H1 (cell line): ENCODE results near the gene TBCE. TPM values are rescaled to one million over a fixed set of nuclear protein-coding genes. Genes with fewer than 3 reads are reported as not detected.

Source experiments
- CTCF ChIA-PET: fragments of 300-600 bp; sonication (Branson Sonifier 250); formaldehyde crosslinking; loops from one replicate; lab custom pipeline; 2021; ENCODE audit not compliant: partially characterized antibody; lab: Charles Lee
- POLR2A ChIA-PET: fragments of 300-600 bp; sonication (Branson Sonifier 250); formaldehyde crosslinking; loops from one replicate; lab custom pipeline; 2021; ENCODE audit warnings: inconsistent platforms; ENCODE audit not compliant: partially characterized antibody; lab: Charles Lee
- DNase-seq, 2 experiments: peaks; one replicate each; pipeline versions ENCODE4 v3.0.0 to v3.0.0-alpha.2; 2010 to 2022; ENCODE audit warnings: low spot score in 2 of 2, low read depth in 1 of 2, mixed read lengths in 1 of 2
- FAIRE-seq: peaks from 2 replicates; lab custom pipeline; 2011; peaks lifted over from hg19 to GRCh38; lab: Jason Lieb, UNC
- H2AFZ ChIP-seq: 2 replicates; pipeline ENCODE4 v1.8.1; 2012; ENCODE audit warnings: low read length, inconsistent platforms
- H2AK5ac ChIP-seq: 2 replicates; pipeline ENCODE4 v1.6.1; 2013; ENCODE audit warnings: low read depth, low read length
- H2BK120ac ChIP-seq: replicated peaks from 2 replicates; pipeline ENCODE3; 2013; ENCODE audit warnings: low read depth, low read length, inconsistent platforms
- H2BK12ac ChIP-seq: 2 replicates; pipeline ENCODE4 v1.6.1; 2013; ENCODE audit warnings: low read depth, low read length
- H2BK15ac ChIP-seq: 2 replicates; pipeline ENCODE4 v1.6.1; 2013; ENCODE audit warnings: low read length
- H2BK20ac ChIP-seq: 2 replicates; pipeline ENCODE4 v1.6.1; 2013; ENCODE audit warnings: low read length
- H2BK5ac ChIP-seq: 2 replicates; pipeline ENCODE4 v1.6.1; 2013; ENCODE audit warnings: low read depth, low read length
- H3K14ac ChIP-seq: 2 replicates; pipeline ENCODE4 v1.6.1; 2013; ENCODE audit warnings: inconsistent platforms; ENCODE audit not compliant: insufficient read length
- H3K18ac ChIP-seq: 2 replicates; pipeline ENCODE4 v1.6.1; 2013; ENCODE audit warnings: low read length; ENCODE audit errors: extremely low read depth
- H3K23ac ChIP-seq: 2 replicates; pipeline ENCODE4 v1.6.1; 2013; ENCODE audit warnings: inconsistent platforms; ENCODE audit not compliant: insufficient read length
- H3K23me2 ChIP-seq: 2 replicates; pipeline ENCODE4 v1.6.1; 2013; ENCODE audit warnings: low read depth, low read length
- H3K27ac ChIP-seq: 2 replicates; pipeline ENCODE4 v1.6.1; 2011; ENCODE audit warnings: low read depth, low read length, inconsistent platforms
- H3K27me3 ChIP-seq, 4 experiments: replicated peaks in 1 of 4; 1 replicate in 1 of 4; 2 replicates in 3 of 4; pipeline versions ENCODE4 v1.6.1 to v1.8.1; 2011 to 2013; ENCODE audit warnings: low read length in 3 of 4, mild to moderate bottlenecking in 3 of 4, inconsistent platforms in 2 of 4, mixed read lengths in 2 of 4, moderate library complexity in 1 of 4; ENCODE audit not compliant: control insufficient read depth in 3 of 4, insufficient read depth in 3 of 4; ENCODE audit errors: extremely low read depth in 1 of 4
- H3K36me3 ChIP-seq, 4 experiments: 2 replicates each; pipeline versions ENCODE4 v1.6.1 to v1.8.1; 2011 to 2013; ENCODE audit warnings: mild to moderate bottlenecking in 4 of 4, low read length in 3 of 4, moderate library complexity in 2 of 4, control low read depth in 1 of 4, inconsistent platforms in 1 of 4; ENCODE audit not compliant: insufficient read depth in 4 of 4, control insufficient read depth in 2 of 4
- H3K4ac ChIP-seq: replicated peaks from 2 replicates; pipeline ENCODE3; 2013; ENCODE audit warnings: low read length, low read depth, mixed read lengths, inconsistent platforms; ENCODE audit not compliant: insufficient read length
- H3K4me1 ChIP-seq, 4 experiments: replicated peaks in 1 of 4; 1 replicate in 1 of 4; 2 replicates in 3 of 4; pipeline versions ENCODE4 v1.6.1 to v1.8.1; 2011 to 2013; ENCODE audit warnings: low read length in 3 of 4, inconsistent platforms in 2 of 4, mixed read lengths in 1 of 4; ENCODE audit not compliant: insufficient read depth in 4 of 4, control insufficient read depth in 3 of 4
- H3K4me2 ChIP-seq, 2 experiments: 2 replicates each; pipeline versions ENCODE4 v1.6.1 to v1.8.1; 2011 to 2013; ENCODE audit warnings: low read depth in 2 of 2, low read length in 2 of 2, control low read depth in 1 of 2, inconsistent platforms in 1 of 2, mild to moderate bottlenecking in 1 of 2; ENCODE audit not compliant: insufficient read depth in 1 of 2
- H3K4me3 ChIP-seq, 4 experiments: fragments of 200-600, 300-600 bp in 1 of 4; sonication (generic), shearing (Covaris generic), sonication (Bioruptor Twin) in 1 of 4; 2 replicates each; pipeline versions ENCODE4 v1.5.1 to v1.8.1; 2011 to 2016; ENCODE audit warnings: low read length in 4 of 4, low read depth in 3 of 4, control low read depth in 2 of 4, inconsistent platforms in 2 of 4, mild to moderate bottlenecking in 2 of 4, mixed read lengths in 1 of 4, moderate library complexity in 1 of 4; ENCODE audit not compliant: insufficient read depth in 2 of 4; ENCODE audit errors: extremely low read depth in 1 of 4
- H3K56ac ChIP-seq: replicated peaks from 2 replicates; pipeline ENCODE3; 2013; ENCODE audit warnings: low read depth, mild to moderate bottlenecking, mixed read lengths, low read length, inconsistent platforms; ENCODE audit not compliant: insufficient read length
- H3K79me1 ChIP-seq: 2 replicates; pipeline ENCODE4 v1.6.1; 2013; ENCODE audit warnings: low read depth, low read length, control low read depth
- H3K79me2 ChIP-seq, 2 experiments: 2 replicates each; pipeline versions ENCODE4 v1.6.1 to v1.8.1; 2012 to 2013; ENCODE audit warnings: low read length in 2 of 2, mild to moderate bottlenecking in 2 of 2, inconsistent platforms in 1 of 2; ENCODE audit not compliant: insufficient read depth in 2 of 2, control insufficient read depth in 1 of 2
- H3K9ac ChIP-seq, 4 experiments: replicated peaks in 1 of 4; 1 replicate in 1 of 4; 2 replicates in 3 of 4; pipeline versions ENCODE4 v1.6.1 to v1.8.1; 2011 to 2013; ENCODE audit warnings: low read depth in 3 of 4, low read length in 3 of 4, control low read depth in 2 of 4, mild to moderate bottlenecking in 2 of 4, moderate library complexity in 2 of 4, inconsistent platforms in 1 of 4; ENCODE audit errors: extremely low read depth in 1 of 4
- H3K9me3 ChIP-seq, 2 experiments: 2 replicates each; pipeline versions ENCODE4 v1.6.1 to v1.8.1; 2012 to 2013; ENCODE audit warnings: mild to moderate bottlenecking in 2 of 2, moderate library complexity in 2 of 2, control low read depth in 1 of 2, inconsistent platforms in 1 of 2, low read depth in 1 of 2, low read length in 1 of 2, mixed read lengths in 1 of 2; ENCODE audit not compliant: insufficient read depth in 2 of 2
- H4K20me1 ChIP-seq, 2 experiments: replicated peaks in 1 of 2; 2 replicates each; pipeline versions ENCODE3 to v1.8.1; 2011 to 2013; ENCODE audit warnings: inconsistent platforms in 2 of 2, low read length in 2 of 2, mild to moderate bottlenecking in 1 of 2; ENCODE audit not compliant: insufficient read depth in 2 of 2, control insufficient read depth in 1 of 2
- H4K5ac ChIP-seq: 2 replicates; pipeline ENCODE4 v1.6.1; 2013; ENCODE audit warnings: low read length, low read depth, mixed read lengths, inconsistent platforms; ENCODE audit not compliant: insufficient read length
- H4K8ac ChIP-seq: 2 replicates; pipeline ENCODE4 v1.8.0; 2013; ENCODE audit warnings: mild to moderate bottlenecking, moderate library complexity, low read length, inconsistent platforms; ENCODE audit not compliant: insufficient read depth; ENCODE audit errors: extremely low read depth
- H4K91ac ChIP-seq: replicated peaks from 2 replicates; pipeline ENCODE3; 2013; ENCODE audit warnings: low read length, mixed read lengths, inconsistent platforms; ENCODE audit not compliant: insufficient read length
- ASH2L ChIP-seq: fragments of 200-600, 300-600 bp; sonication (generic); IDR thresholded peaks from one replicate; pipeline ENCODE4 v1.7.1; 2017; ENCODE audit warnings: low read length
- E2F6 ChIP-seq: IDR thresholded peaks from 2 replicates; pipeline ENCODE4 v1.6.1; 2012; ENCODE audit warnings: inconsistent platforms
- GABPA ChIP-seq: IDR thresholded peaks from 2 replicates; pipeline ENCODE4 v1.6.1; 2011; ENCODE audit warnings: mild to moderate bottlenecking, low read length, moderate library complexity, borderline replicate concordance; ENCODE audit not compliant: insufficient read depth
- GTF2F1 ChIP-seq: IDR thresholded peaks from 2 replicates; pipeline ENCODE4 v1.6.1; 2012; ENCODE audit warnings: low read depth, low read length, improper control_type of control experiment, borderline replicate concordance
- KDM4A ChIP-seq: IDR thresholded peaks from one replicate; pipeline ENCODE4 v1.7.1; 2012; ENCODE audit warnings: low read depth, mild to moderate bottlenecking, moderate library complexity, low read length, inconsistent platforms; ENCODE audit not compliant: severe bottlenecking
- NANOG ChIP-seq: IDR thresholded peaks from 2 replicates; pipeline ENCODE4 v1.6.1; 2011; ENCODE audit warnings: low read length, low read depth, mild to moderate bottlenecking, inconsistent platforms; ENCODE audit not compliant: insufficient read depth, poor library complexity, severe bottlenecking
- POLR2A ChIP-seq, 2 experiments: IDR thresholded peaks; 1 replicate in 1 of 2; 2 replicates in 1 of 2; pipeline ENCODE4 v1.6.1; 2011; ENCODE audit warnings: low read depth in 2 of 2, low read length in 2 of 2, mild to moderate bottlenecking in 2 of 2; ENCODE audit errors: control extremely low read depth in 1 of 2
- RNF2 ChIP-seq: fragments of 200-900, 300-1000 bp; sonication (generic); IDR thresholded peaks from 2 replicates; pipeline ENCODE4 v1.7.1; 2016; ENCODE audit warnings: borderline replicate concordance, low read depth, mild to moderate bottlenecking, antibody characterized with exemption, low read length; ENCODE audit not compliant: poor library complexity, severe bottlenecking; ENCODE audit errors: missing control alignments
- SIN3A ChIP-seq, 2 experiments: IDR thresholded peaks in 1 of 2; conservative IDR thresholded peaks in 1 of 2; 2 replicates each; pipeline ENCODE4 v1.6.1; 2011 to 2012; ENCODE audit warnings: low read length in 2 of 2, improper control_type of control experiment in 1 of 2, low read depth in 1 of 2, mild to moderate bottlenecking in 1 of 2
- SRF ChIP-seq: IDR thresholded peaks from 2 replicates; pipeline ENCODE4 v1.6.1; 2011; ENCODE audit warnings: mild to moderate bottlenecking, low read depth, low read length, moderate library complexity
- YY1 ChIP-seq: IDR thresholded peaks from 2 replicates; pipeline ENCODE4 v1.6.1; 2011; ENCODE audit warnings: low read depth, mild to moderate bottlenecking, low read length
- WGBS, 2 experiments: shearing (Covaris generic) in 1 of 2; methylation state at CpG; one replicate each; pipeline versions ENCODE4 v1.1.6 to v1.1.7; 2013 to 2015; ENCODE audit warnings: low lambda C conversion rate in 2 of 2, mixed read lengths in 2 of 2, inconsistent platforms in 1 of 2, low coverage in 1 of 2, missing lambda C conversion rate in 1 of 2; ENCODE audit not compliant: insufficient replicate concordance in 2 of 2, insufficient coverage in 1 of 2, insufficient read length in 1 of 2; ENCODE audit errors: extremely low coverage in 1 of 2, missing lambda C conversion rate in 1 of 2; 5-methylcytosine and 5-hydroxymethylcytosine counted together
- polyA plus RNA-seq, 7 experiments: library from polyadenylated mRNA; depleted of rRNA in 3 of 7; stranded (reverse) in 5 of 7; unstranded in 2 of 7; fragments of >200 nt in 5 of 7; fragments of 200-250 nt in 2 of 7; gene quantifications; 1 replicate in 5 of 7; 2 replicates in 1 of 7; 4 replicates in 1 of 7; pipeline versions ENCODE4 v1.2.1 to v1.2.3, GENCODE V29; 2011 to 2013; ENCODE audit warnings: missing spikeins in 2 of 7, mixed read lengths in 2 of 7
- total RNA-seq: library from RNA; stranded (reverse); fragmentation: NEBNext Ultra II Directional; extraction: Animal tissue kit (Norgen Biotek cat#: 25700); gene quantifications from 2 replicates; pipeline ENCODE4 v1.2.1, GENCODE V29; 2021

TBCE gene
- total and polyA plus RNA-seq, 2 of the 8 experiments (the other 6 are each of a cell fraction or from before 2014, with no cell fraction given) = 22.7 to 42.9 TPM

- CTCF ChIA-PET = interaction anchor here (1.1 kb wide), 1 partner anchor 8 kb away, joined by 3 read pairs; no protein-coding TSS in a partner anchor
- H4K91ac ChIP-seq = no peak overlapping the region
- H3K4me3 ChIP-seq = no peak overlapping the region
- H2BK15ac ChIP-seq = no peak overlapping the region
- H3K4me2 ChIP-seq = no peak overlapping the region
- no peak overlapping the region for H2BK20ac ChIP-seq
- no peak for FAIRE-seq
- no peak overlapping the region for H3K9ac ChIP-seq
- H3K23ac ChIP-seq = no peak overlapping the region
- no peak overlapping the region for H3K56ac ChIP-seq
- H3K14ac ChIP-seq = no peak overlapping the region
- no peak overlapping the region for H4K5ac ChIP-seq
- H4K20me1 ChIP-seq = no peaks in the 10 kb centered on the region
- H3K4me1 ChIP-seq = no peaks in the 10 kb centered on the region; a peak in 1 of 7 replicates
- no peak overlapping the region for H2BK5ac ChIP-seq
- H2AFZ ChIP-seq = no peak overlapping the region
- H2BK120ac ChIP-seq = no peak overlapping the region
- WGBS, 2 experiments = 99% methylated on average over 4 of the region's 4 CpGs; no CpG with 5 or more reads in 1 of the 2 experiments
- H3K18ac ChIP-seq = no peak overlapping the region
- POLR2A ChIA-PET = no interaction called here
- H3K27ac ChIP-seq = no peak overlapping the region
- no peaks in the 10 kb centered on the region for H3K79me1 ChIP-seq
- peaks cover 0 to 36% of the 10 kb centered on the region in 2 experiments; a peak in 2 of 4 replicates for H3K79me2 ChIP-seq
- H4K8ac ChIP-seq = no peak overlapping the region
- no peaks in the 10 kb centered on the region for H3K9me3 ChIP-seq
- no peak for DNase-seq
- peaks cover 5 to 26% (median 10%) of the 10 kb centered on the region in 4 experiments for H3K36me3 ChIP-seq
- H3K27me3 ChIP-seq = no peaks in the 10 kb centered on the region
- H3K4ac ChIP-seq = no peak overlapping the region
- no peak overlapping the region for H2BK12ac ChIP-seq
- H3K23me2 ChIP-seq = no peaks in the 10 kb centered on the region
- H2AK5ac ChIP-seq = no peak overlapping the region
- TF ChIP-seq POLR2A (IDR thresholded peaks at IDR 0.05; ENCODE audit: control extremely low read depth in 1 of 2, low read depth in 2 of 2, low read length in 2 of 2) = no peak
- no peak for TF ChIP-seq KDM4A
- TF ChIP-seq ASH2L = no peak
- TF ChIP-seq GABPA = no peak
- no peak for TF ChIP-seq NANOG
- TF ChIP-seq YY1 = no peak
- TF ChIP-seq E2F6 = no peak
- TF ChIP-seq SRF = no peak
- TF ChIP-seq SIN3A (conservative IDR thresholded peaks at IDR 0.05 in 1 of 2, IDR thresholded peaks at IDR 0.05 in 1 of 2; ENCODE audit: low read depth in 1 of 2, low read length in 2 of 2) = no peak
- no peak for TF ChIP-seq RNF2
- no peak for TF ChIP-seq GTF2F1
Observed at GRCh38 chr1:235336903-235337302, 30.3 kb upstream of the TBCE start.
